Brain microvascular endothelial cell (primary cell): ENCODE results near the gene REPS1.
A peak's percentile ranks its signal among the peaks of the same experiment; 100 is the strongest.

Experiments
- DNase-seq: peaks from one replicate; pipeline ENCODE4 v3.0.0-alpha.2; 2020
- H3K27ac ChIP-seq: fragments of 250-450 bp; sonication (Bioruptor Pico); 2 replicates; pipeline ENCODE4 v1.5.1; 2020; ENCODE audit warnings: mild to moderate bottlenecking, moderate library complexity
- H3K27me3 ChIP-seq: fragments of 250-450 bp; sonication (Bioruptor Pico); replicated peaks from 2 replicates; pipeline ENCODE4 v1.5.1; 2020; ENCODE audit warnings: mild to moderate bottlenecking
- H3K36me3 ChIP-seq: fragments of 250-450 bp; sonication (Bioruptor Pico); replicated peaks from 2 replicates; pipeline ENCODE4 v1.5.1; 2020; ENCODE audit warnings: mild to moderate bottlenecking
- H3K4me3 ChIP-seq: 2 replicates; pipeline ENCODE4 v1.5.1; 2011; ENCODE audit warnings: low read depth, mild to moderate bottlenecking, control low read depth, low read length, moderate library complexity
- CTCF ChIP-seq: IDR thresholded peaks from 2 replicates; pipeline ENCODE4 v1.5.1; 2011; ENCODE audit warnings: low read depth, mild to moderate bottlenecking, moderate library complexity, low read length, control low read depth, inconsistent platforms; ENCODE audit errors: missing control alignments
- in situ Hi-C: cut with HindIII; loops from 2 replicates; pipeline ENCODE4 v1.10.0; 2017; ENCODE audit warnings: low sequenced_read_pairs, low pct_ligation_motif_present

The REPS1 gene

GRCh38 chr6:139008117-139008516 is 20.1 kb upstream of the REPS1 start:
- DNase-seq: no peak
- Histone ChIP-seq H3K36me3 (no peaks in the 10 kb centered on the region), H3K27ac (no peak overlapping the region), H3K27me3 (no peaks in the 10 kb centered on the region), H3K4me3 (no peak overlapping the region)
- in situ Hi-C loops: no loop called here
- TF ChIP-seq CTCF: no peak

DNA sequence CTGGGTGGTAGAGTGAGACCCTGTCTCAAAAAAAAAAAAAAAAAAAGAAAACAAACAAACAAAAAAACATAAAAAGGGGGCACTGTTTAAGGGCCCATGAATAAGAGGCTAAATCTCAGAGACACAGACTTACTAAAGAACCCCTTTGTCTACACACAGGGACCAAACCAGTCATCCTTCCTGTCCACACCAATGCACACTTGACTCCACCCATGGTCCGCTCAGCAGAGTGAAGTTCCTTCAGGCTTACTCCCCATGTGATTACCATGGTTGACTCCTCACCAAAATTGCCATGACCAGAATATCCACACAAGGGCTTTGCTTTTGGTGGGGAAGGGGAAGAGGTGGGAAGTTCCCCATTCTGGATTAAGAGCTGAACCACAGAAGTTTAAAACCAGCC is 19.4 kb upstream of the REPS1 start:
- no peak for TF ChIP-seq CTCF
- Histone ChIP-seq H3K4me3 (no peak overlapping the region), H3K27ac (no peak overlapping the region), H3K36me3 (no peaks in the 10 kb centered on the region), H3K27me3 (no peaks in the 10 kb centered on the region)
- in situ Hi-C loops: no loop called here
- DNase-seq: no peak

GRCh38 chr6:139006477-139006876 is 18.4 kb upstream of the REPS1 start:
- TF ChIP-seq CTCF: no peak
- DNase-seq: no peak
- in situ Hi-C loops: no loop called here
- no peaks in the 10 kb centered on the region for H3K36me3 ChIP-seq
- H3K27ac ChIP-seq: no peak overlapping the region
- H3K4me3 ChIP-seq: no peak overlapping the region
- no peaks in the 10 kb centered on the region for H3K27me3 ChIP-seq

- Histone ChIP-seq H3K36me3 (no peaks in the 10 kb centered on the region), H3K27ac (no peak overlapping the region), H3K27me3 (no peaks in the 10 kb centered on the region), H3K4me3 (no peak overlapping the region)
- in situ Hi-C loops: no loop called here
- no peak for TF ChIP-seq CTCF
- no peak for DNase-seq
These were observed 15.7 kb upstream of the REPS1 start for GRCh38 chr6:139003751-139004150.

DNA sequence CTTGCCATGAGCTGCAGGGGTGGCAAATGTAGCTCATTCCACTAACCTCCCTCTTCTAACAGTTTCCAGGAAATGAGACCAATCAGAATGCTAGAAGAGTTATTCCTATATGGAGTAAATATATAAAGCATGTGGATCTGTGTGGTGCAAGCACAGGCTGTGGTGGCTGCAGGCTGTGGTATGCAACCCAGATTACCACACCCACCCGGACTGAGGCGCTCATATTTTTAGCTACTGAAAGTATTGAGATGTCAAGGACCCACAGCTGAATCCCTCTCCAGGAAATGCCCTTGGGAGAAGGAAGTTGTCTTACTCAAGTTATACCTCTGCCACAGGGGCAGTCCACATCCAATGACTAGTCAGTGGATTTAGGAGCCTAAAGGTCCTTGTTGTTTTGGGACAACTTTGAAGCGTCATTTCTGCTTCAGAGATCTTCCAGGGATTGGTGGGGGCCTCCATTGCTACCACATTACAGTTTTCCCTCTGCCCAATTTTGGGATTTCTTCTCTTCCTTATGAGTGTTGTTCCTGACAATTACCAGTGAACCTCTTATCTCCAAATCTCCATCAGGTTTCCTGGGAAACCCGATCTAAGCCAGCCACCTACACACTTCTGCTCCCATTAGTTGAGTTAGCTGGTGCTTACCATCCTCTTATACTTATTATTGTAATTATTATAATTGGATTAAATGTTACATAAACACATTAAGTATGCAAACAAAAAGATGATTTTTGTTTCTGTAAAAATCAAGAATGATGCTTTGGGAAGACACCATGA is 12.1 kb upstream of the REPS1 start:
- Histone ChIP-seq H3K27me3 (no peaks in the 10 kb centered on the region), H3K27ac (no peak overlapping the region), H3K4me3 (no peak overlapping the region), H3K36me3 (no peaks in the 10 kb centered on the region)
- in situ Hi-C loops: no loop called here
- no peak for TF ChIP-seq CTCF
- peak; percentile 15 for DNase-seq

DNA sequence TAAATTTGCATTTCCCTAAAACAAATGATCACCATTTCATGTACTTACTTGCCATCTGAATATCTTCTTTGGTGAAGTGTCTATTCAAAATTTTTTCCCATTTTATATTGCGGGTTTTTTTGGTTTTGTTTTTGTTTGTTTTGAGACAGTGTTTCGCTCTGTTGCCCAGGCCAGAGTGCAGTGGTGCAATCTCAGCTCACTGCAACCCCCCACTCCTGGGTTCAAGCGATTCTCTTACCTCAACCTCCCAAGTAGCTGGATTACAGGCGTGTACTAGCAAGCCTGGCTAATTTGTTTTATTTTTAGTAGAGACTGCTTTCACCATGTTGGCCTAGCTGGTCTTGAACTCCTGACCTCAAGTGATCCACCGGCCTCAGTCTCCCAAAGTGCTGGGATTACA is 9.1 kb upstream of the REPS1 start:
- Histone ChIP-seq H3K4me3 (no peak overlapping the region), H3K27me3 (no peaks in the 10 kb centered on the region), H3K27ac (no peak overlapping the region), H3K36me3 (no peaks in the 10 kb centered on the region)
- DNase-seq: no peak
- in situ Hi-C loops: no loop called here
- no peak for TF ChIP-seq CTCF
